ENCODE results near the gene CDHR3. TPM values are rescaled to one million over a fixed set of nuclear protein-coding genes. Genes with fewer than 3 reads are reported as not detected.

Gene CDHR3
- total and polyA plus RNA-seq, 4 donors, result 10.5 to 80.3 (median 36.0) TPM

DNA sequence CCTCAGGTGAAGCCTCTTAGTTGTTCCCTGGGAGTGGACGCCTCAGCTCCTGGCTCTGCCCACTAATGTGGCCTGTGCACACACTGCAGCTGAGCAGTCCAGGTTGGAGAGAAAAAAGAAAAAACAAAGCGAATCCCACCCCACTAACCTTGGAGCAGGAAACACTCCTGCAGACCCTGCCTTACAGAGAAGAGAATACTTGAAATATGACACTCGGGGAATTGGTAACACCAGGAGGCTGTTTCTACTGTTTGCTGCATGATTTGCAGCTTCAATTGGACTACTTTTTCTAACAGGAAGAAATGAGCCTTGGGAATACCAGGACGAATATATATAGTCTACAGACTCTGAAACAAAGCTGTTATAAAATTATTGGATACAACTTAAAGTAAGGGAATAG, 22.2 kb downstream of the CDHR3 start:
- no peaks in the 10 kb centered on the region for H3K36me3 ChIP-seq (ENCODE audit: control insufficient read depth in 4 of 4, insufficient read depth in 4 of 4, low read length in 4 of 4)
- no peak overlapping the region for H3K9ac ChIP-seq (ENCODE audit: insufficient read depth in 1 of 2, low read length in 2 of 2)
- DNase-seq (no peak), ATAC-seq (ENCODE audit: insufficient read depth, low FRiP score) (no peak)
- 70 to 79% methylated on average over 4 of the region's 4 CpGs for WGBS, 2 donors
- H3K4me3 ChIP-seq, result no peak overlapping the region
- peaks cover 0 to 5% (median 0%) of the 10 kb centered on the region in 5 donors for H3K4me1 ChIP-seq (ENCODE audit: control insufficient read depth in 5 of 5, insufficient read depth in 5 of 5, low read length in 5 of 5)
- TF ChIP-seq CTCF (IDR thresholded peaks at IDR 0.05; ENCODE audit: control extremely low read depth, extremely low read depth), result no peak
- no peak overlapping the region for H3K27ac ChIP-seq (ENCODE audit: low read depth in 1 of 2, low read length in 1 of 2)
- no peaks in the 10 kb centered on the region for H3K9me3 ChIP-seq (ENCODE audit: control insufficient read depth in 4 of 4, insufficient read depth in 3 of 4, low read length in 3 of 4)
- H3K27me3 ChIP-seq (ENCODE audit: control insufficient read depth in 3 of 3, insufficient read depth in 3 of 3, low read length in 2 of 3), result no peaks in the 10 kb centered on the region

- WGBS, 2 donors, result 79 to 92% methylated on average over 2 of the region's 2 CpGs
- Histone ChIP-seq H3K36me3 (ENCODE audit: control insufficient read depth in 4 of 4, insufficient read depth in 4 of 4, low read length in 4 of 4) (no peaks in the 10 kb centered on the region), H3K4me3 (no peak overlapping the region), H3K27ac (ENCODE audit: low read depth in 1 of 2, low read length in 1 of 2) (no peak overlapping the region), H3K9me3 (ENCODE audit: control insufficient read depth in 4 of 4, insufficient read depth in 3 of 4, low read length in 3 of 4) (no peaks in the 10 kb centered on the region), H3K4me1 (ENCODE audit: control insufficient read depth in 5 of 5, insufficient read depth in 5 of 5, low read length in 5 of 5) (peaks cover 0 to 9% (median 0%) of the 10 kb centered on the region in 5 donors), H3K27me3 (ENCODE audit: control insufficient read depth in 3 of 3, insufficient read depth in 3 of 3, low read length in 2 of 3) (no peaks in the 10 kb centered on the region), H3K9ac (ENCODE audit: insufficient read depth in 1 of 2, low read length in 2 of 2) (no peak overlapping the region)
- no peak for ATAC-seq (ENCODE audit: insufficient read depth, low FRiP score)
- TF ChIP-seq CTCF (IDR thresholded peaks at IDR 0.05; ENCODE audit: control extremely low read depth, extremely low read depth), result no peak
- no peak for DNase-seq
Observed at GRCh38 chr7:105985672-105986215, 22.7 kb downstream of the CDHR3 start.

DNA sequence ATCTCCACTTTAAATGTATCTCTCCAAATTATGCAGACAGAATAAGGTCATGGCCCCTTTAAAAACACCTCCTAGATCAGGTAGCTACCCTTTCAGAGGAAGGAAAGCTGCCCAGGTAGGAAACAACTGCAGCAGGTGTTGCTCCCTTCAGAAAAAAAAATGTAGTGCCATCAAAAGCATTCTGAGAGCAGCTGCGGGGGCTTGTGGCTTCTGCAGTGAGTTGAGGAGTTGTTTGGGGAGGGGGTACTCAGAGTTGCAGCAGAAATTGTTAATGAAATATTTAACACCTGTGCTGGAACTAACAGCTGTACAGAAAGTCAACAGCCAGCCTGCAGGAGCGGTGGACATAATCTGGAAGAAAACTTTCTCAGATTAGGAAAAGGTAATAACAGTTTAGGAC, 24.0 kb downstream of the CDHR3 start:
- TF ChIP-seq CTCF (IDR thresholded peaks at IDR 0.05; ENCODE audit: control extremely low read depth, extremely low read depth), result no peak
- Histone ChIP-seq H3K27ac (ENCODE audit: low read depth in 1 of 2, low read length in 1 of 2) (no peak overlapping the region), H3K4me3 (no peak overlapping the region), H3K9ac (ENCODE audit: insufficient read depth in 1 of 2, low read length in 2 of 2) (no peak overlapping the region), H3K36me3 (ENCODE audit: control insufficient read depth in 4 of 4, insufficient read depth in 4 of 4, low read length in 4 of 4) (no peaks in the 10 kb centered on the region), H3K27me3 (ENCODE audit: control insufficient read depth in 3 of 3, insufficient read depth in 3 of 3, low read length in 2 of 3) (no peaks in the 10 kb centered on the region), H3K9me3 (ENCODE audit: control insufficient read depth in 4 of 4, insufficient read depth in 3 of 4, low read length in 3 of 4) (no peaks in the 10 kb centered on the region), H3K4me1 (ENCODE audit: control insufficient read depth in 5 of 5, insufficient read depth in 5 of 5, low read length in 5 of 5) (peaks cover 0 to 11% (median 2%) of the 10 kb centered on the region in 5 donors)
- ATAC-seq (ENCODE audit: insufficient read depth, low FRiP score), result no peak
- no peak for DNase-seq
- WGBS, 2 donors, result 81 to 91% methylated on average over 2 of the region's 2 CpGs

- Histone ChIP-seq H3K9me3 (ENCODE audit: control insufficient read depth in 4 of 4, insufficient read depth in 3 of 4, low read length in 3 of 4) (no peaks in the 10 kb centered on the region), H3K9ac (ENCODE audit: insufficient read depth in 1 of 2, low read length in 2 of 2) (no peak overlapping the region), H3K36me3 (ENCODE audit: control insufficient read depth in 4 of 4, insufficient read depth in 4 of 4, low read length in 4 of 4) (no peaks in the 10 kb centered on the region), H3K4me1 (ENCODE audit: control insufficient read depth in 5 of 5, insufficient read depth in 5 of 5, low read length in 5 of 5) (peaks cover 0 to 11% (median 2%) of the 10 kb centered on the region in 5 donors), H3K27ac (ENCODE audit: low read depth in 1 of 2, low read length in 1 of 2) (no peak overlapping the region), H3K27me3 (ENCODE audit: control insufficient read depth in 3 of 3, insufficient read depth in 3 of 3, low read length in 2 of 3) (no peaks in the 10 kb centered on the region), H3K4me3 (no peak overlapping the region)
- WGBS, 2 donors, result 57 to 66% methylated on average over 3 of the region's 3 CpGs
- TF ChIP-seq CTCF (IDR thresholded peaks at IDR 0.05; ENCODE audit: control extremely low read depth, extremely low read depth), result no peak
- ATAC-seq (ENCODE audit: insufficient read depth, low FRiP score) (no peak), DNase-seq (no peak)
Observed at GRCh38 chr7:105988276-105988675, 25.2 kb downstream of the CDHR3 start.
